Nephron (organoid): Measurements from ENCODE around the gene EGLN1.
"Not testable (repeated sequence)": the region's sequence is repeated elsewhere in the genome, so short reads cannot be mapped to it uniquely, and the experiment has no call there.

ENCODE experiments used
- H3K27ac Mint-ChIP-seq, 3 experiments: 2 replicates each; pipeline ENCODE4 v1.8.0; 2020; ENCODE audit warnings: mixed read lengths in 3 of 3, mild to moderate bottlenecking in 2 of 3, moderate library complexity in 1 of 3
- H3K27me3 Mint-ChIP-seq: 2 replicates; pipeline ENCODE4 v1.8.0; 2021; ENCODE audit warnings: low read depth, mild to moderate bottlenecking, moderate library complexity, mixed read lengths
- H3K36me3 Mint-ChIP-seq: 2 replicates; pipeline ENCODE4 v1.8.0; 2020; ENCODE audit warnings: low read depth, mixed read lengths
- H3K4me1 Mint-ChIP-seq: 2 replicates; pipeline ENCODE4 v1.8.0; 2020; ENCODE audit warnings: mixed read lengths
- H3K4me3 Mint-ChIP-seq, 3 experiments: 2 replicates each; pipeline ENCODE4 v1.8.0; 2020; ENCODE audit warnings: mild to moderate bottlenecking in 3 of 3, mixed read lengths in 3 of 3, moderate library complexity in 2 of 3
- H3K9me3 Mint-ChIP-seq: 2 replicates; pipeline ENCODE4 v1.8.0; 2020; ENCODE audit warnings: mixed read lengths
- TF ChIP-seq, protein P1 (sequence below), 3 experiments: fragments of 200-600 bp; sonication (generic); IDR thresholded peaks; one replicate each; pipeline ENCODE4 v1.5.0; 2021; ENCODE audit warnings: antibody characterized with exemption in 3 of 3; ENCODE audit not compliant: unreplicated experiment in 3 of 3

EGLN1 gene

DNA sequence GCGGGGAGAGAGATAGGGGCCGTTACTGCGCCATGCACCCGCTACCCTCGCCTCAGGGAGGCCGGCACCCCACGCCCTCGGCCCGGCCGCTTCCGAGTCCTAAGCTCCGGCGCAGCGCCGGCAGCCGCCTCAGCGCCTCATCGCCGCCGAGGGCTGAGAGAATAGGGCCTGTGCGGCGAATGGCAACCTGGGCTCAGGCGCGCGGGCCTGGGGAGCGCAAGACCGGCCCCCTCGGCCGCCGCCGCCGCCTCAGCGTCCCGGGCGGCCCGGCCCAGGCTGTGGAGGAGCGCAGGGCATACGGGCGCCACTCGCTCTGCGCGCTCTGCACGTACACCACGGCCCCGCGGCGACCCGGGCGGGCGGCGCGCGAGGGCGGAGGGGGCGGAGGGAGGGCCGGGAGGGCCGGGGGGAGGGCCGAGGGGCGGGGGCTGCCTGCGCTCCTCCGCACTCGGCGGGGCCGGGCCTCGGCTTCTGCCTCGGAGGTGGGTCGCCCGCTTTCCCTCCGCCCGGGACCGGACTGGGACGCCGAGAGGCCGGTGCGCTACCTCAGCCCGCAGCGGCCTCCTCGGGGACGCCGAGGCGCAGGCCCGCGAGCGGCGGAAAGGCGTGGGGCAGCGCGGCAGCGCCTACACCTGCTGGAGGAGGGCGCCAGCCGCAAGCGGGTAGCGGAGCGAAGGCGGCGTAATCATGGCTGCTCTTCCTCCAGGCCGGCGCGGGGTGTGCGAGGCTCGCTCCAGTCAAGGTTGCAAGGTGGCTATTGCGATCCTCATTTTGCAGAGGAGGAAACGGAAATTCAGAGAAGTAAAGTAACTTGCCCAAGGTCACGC, at the start of gene EGLN1:
Gene EGLN1 (minus strand): TSS at position 317 of the 827 bp plus-strand sequence. CDS start 399 bp downstream, outside the sequence.
- no peaks in the 10 kb centered on the region for H3K27me3 Mint-ChIP-seq
- H3K36me3 Mint-ChIP-seq = peaks cover 4% of the 10 kb centered on the region
- H3K4me3 Mint-ChIP-seq = peak within 1 kb of the TSS; percentile 90 to 95 (median 92)
- peak within 1 kb of the TSS; percentile 95 to 98 (median 97) for H3K27ac Mint-ChIP-seq
- peaks cover 41% of the 10 kb centered on the region for H3K4me1 Mint-ChIP-seq
- no peaks in the 10 kb centered on the region for H3K9me3 Mint-ChIP-seq
- TF ChIP-seq, protein P1, sequence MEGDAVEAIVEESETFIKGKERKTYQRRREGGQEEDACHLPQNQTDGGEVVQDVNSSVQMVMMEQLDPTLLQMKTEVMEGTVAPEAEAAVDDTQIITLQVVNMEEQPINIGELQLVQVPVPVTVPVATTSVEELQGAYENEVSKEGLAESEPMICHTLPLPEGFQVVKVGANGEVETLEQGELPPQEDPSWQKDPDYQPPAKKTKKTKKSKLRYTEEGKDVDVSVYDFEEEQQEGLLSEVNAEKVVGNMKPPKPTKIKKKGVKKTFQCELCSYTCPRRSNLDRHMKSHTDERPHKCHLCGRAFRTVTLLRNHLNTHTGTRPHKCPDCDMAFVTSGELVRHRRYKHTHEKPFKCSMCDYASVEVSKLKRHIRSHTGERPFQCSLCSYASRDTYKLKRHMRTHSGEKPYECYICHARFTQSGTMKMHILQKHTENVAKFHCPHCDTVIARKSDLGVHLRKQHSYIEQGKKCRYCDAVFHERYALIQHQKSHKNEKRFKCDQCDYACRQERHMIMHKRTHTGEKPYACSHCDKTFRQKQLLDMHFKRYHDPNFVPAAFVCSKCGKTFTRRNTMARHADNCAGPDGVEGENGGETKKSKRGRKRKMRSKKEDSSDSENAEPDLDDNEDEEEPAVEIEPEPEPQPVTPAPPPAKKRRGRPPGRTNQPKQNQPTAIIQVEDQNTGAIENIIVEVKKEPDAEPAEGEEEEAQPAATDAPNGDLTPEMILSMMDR (IDR thresholded peaks at IDR 0.05; ENCODE audit: unreplicated experiment in 3 of 3) = peak in 2 of 3 experiments; percentile 14 to 17

GRCh38 chr1:231471500-231471899, 49.4 kb upstream of the EGLN1 start:
- H3K36me3 Mint-ChIP-seq, H3K4me1 Mint-ChIP-seq, H3K27me3 Mint-ChIP-seq, H3K9me3 Mint-ChIP-seq, H3K27ac Mint-ChIP-seq, H3K4me3 Mint-ChIP-seq: not testable (repeated sequence)

GRCh38 chr1:231471027-231471426, 48.9 kb upstream of the EGLN1 start:
- not testable (repeated sequence) for H3K9me3 Mint-ChIP-seq, H3K36me3 Mint-ChIP-seq, H3K27ac Mint-ChIP-seq

DNA sequence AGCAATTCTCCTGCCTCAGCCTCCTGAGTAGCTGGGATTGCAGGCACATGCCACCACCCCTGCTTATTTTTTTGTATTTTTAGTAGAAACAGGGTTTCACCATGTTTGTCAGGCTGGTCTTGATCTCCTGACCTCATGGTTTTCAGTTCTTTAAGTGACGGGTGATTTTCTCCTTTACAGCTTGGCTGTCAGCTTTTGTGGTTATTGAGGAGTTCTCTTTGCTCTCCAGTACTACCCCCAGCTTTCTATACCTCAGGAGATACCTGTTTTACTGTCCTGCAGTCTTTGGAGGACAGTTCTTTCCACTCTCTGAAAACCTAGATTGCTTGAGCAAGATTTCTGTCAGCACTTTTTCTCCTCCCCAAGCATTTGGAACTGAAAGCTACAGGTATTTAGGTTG, 45.9 kb upstream of the EGLN1 start:
- Mint-ChIP-seq H3K4me1 (no peaks in the 10 kb centered on the region), H3K4me3 (no peak overlapping the region), H3K27me3 (peaks cover 7% of the 10 kb centered on the region), H3K9me3 (peaks cover 13% of the 10 kb centered on the region), H3K36me3 (no peaks in the 10 kb centered on the region), H3K27ac (no peak overlapping the region)
- TF ChIP-seq, protein P1 (IDR thresholded peaks at IDR 0.05; ENCODE audit: unreplicated experiment in 3 of 3) = no peak

More at GRCh38 chr1:231471027-231471426, 48.9 kb upstream of the EGLN1 start:
- H3K27me3 Mint-ChIP-seq, H3K4me3 Mint-ChIP-seq, H3K4me1 Mint-ChIP-seq: not testable (repeated sequence)

- no peaks in the 10 kb centered on the region for H3K4me1 Mint-ChIP-seq
- H3K4me3 Mint-ChIP-seq = no peak overlapping the region
- H3K27me3 Mint-ChIP-seq = peaks cover 7% of the 10 kb centered on the region
- TF ChIP-seq, protein P1 (IDR thresholded peaks at IDR 0.05; ENCODE audit: unreplicated experiment in 3 of 3) = no peak
- H3K27ac Mint-ChIP-seq = no peak overlapping the region
- H3K9me3 Mint-ChIP-seq = peaks cover 13% of the 10 kb centered on the region
- H3K36me3 Mint-ChIP-seq = no peaks in the 10 kb centered on the region
These were observed 43.0 kb upstream of the EGLN1 start for GRCh38 chr1:231465051-231465450.

DNA sequence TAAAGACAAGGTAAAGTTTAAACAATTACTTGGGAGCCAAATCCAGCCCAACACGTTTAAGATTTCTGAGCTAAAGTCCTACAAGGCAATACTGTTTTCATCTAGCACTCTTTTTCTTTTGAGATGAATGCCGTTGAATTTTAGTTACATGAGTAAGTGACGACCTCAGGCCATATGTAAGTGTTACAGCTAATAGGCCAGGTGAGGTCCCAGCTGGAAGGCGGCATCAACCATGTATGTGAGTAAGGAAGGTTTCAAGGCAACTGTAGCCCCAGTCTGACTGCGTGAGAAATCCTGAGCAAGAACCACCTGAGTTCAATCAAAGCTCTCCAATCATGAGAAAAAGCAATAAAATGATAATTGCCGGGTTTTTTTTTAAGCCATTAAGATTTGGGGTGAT, 41.5 kb upstream of the EGLN1 start:
- Mint-ChIP-seq H3K4me3 (no peak overlapping the region), H3K27ac (no peak overlapping the region), H3K4me1 (no peaks in the 10 kb centered on the region), H3K27me3 (peaks cover 10% of the 10 kb centered on the region), H3K36me3 (no peaks in the 10 kb centered on the region), H3K9me3 (peaks cover 17% of the 10 kb centered on the region)
- TF ChIP-seq, protein P1 (IDR thresholded peaks at IDR 0.05; ENCODE audit: unreplicated experiment in 3 of 3) = no peak

GRCh38 chr1:231460614-231461013, 38.5 kb upstream of the EGLN1 start:
- H3K27ac Mint-ChIP-seq = no peak overlapping the region
- H3K36me3 Mint-ChIP-seq = no peaks in the 10 kb centered on the region
- peaks cover 3% of the 10 kb centered on the region for H3K27me3 Mint-ChIP-seq
- no peak overlapping the region for H3K4me3 Mint-ChIP-seq
- H3K4me1 Mint-ChIP-seq = no peaks in the 10 kb centered on the region
- TF ChIP-seq, protein P1 (IDR thresholded peaks at IDR 0.05; ENCODE audit: unreplicated experiment in 3 of 3) = no peak
- peaks cover 27% of the 10 kb centered on the region for H3K9me3 Mint-ChIP-seq

- H3K4me1 Mint-ChIP-seq, H3K36me3 Mint-ChIP-seq, H3K27ac Mint-ChIP-seq, H3K27me3 Mint-ChIP-seq, H3K4me3 Mint-ChIP-seq: not testable (repeated sequence)
- peaks cover 29% of the 10 kb centered on the region for H3K9me3 Mint-ChIP-seq
These were observed 37.4 kb upstream of the EGLN1 start for GRCh38 chr1:231459438-231459837.

DNA sequence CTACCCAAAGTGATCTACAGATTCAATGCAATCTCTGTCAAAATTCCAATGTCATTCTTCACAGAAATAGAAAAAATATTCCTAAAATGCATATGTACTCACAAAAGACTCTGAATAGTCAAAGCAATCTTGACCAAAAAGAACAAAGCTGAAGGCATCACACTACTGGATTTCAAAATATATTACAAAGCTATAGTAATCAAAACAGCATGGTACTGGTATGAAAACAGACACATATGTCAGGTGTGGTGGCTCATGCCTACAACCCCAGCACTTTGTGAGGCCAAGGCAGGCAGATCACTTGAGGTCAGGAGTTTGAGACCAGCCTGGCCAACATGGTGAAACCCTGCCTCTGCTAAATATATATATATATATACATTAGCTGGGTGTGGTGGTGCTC, 35.9 kb upstream of the EGLN1 start:
- not testable (repeated sequence) for H3K4me3 Mint-ChIP-seq, H3K27me3 Mint-ChIP-seq, H3K4me1 Mint-ChIP-seq, H3K36me3 Mint-ChIP-seq, H3K27ac Mint-ChIP-seq
- peaks cover 30% of the 10 kb centered on the region for H3K9me3 Mint-ChIP-seq

- H3K36me3 Mint-ChIP-seq, H3K4me1 Mint-ChIP-seq, H3K27me3 Mint-ChIP-seq, H3K4me3 Mint-ChIP-seq, H3K27ac Mint-ChIP-seq: not testable (repeated sequence)
- peaks cover 41% of the 10 kb centered on the region for H3K9me3 Mint-ChIP-seq
These were observed 32.0 kb upstream of the EGLN1 start for GRCh38 chr1:231454133-231454532.
